ENCODE results near the gene RFX2. TPM values are rescaled to one million over a fixed set of nuclear protein-coding genes. Genes with fewer than 3 reads are reported as not detected.

Gene RFX2
- total and polyA plus RNA-seq, 10 of the 15 experiments (the other 5 are each of a cell fraction or from before 2014, with no cell fraction given): 3.2 to 9.8 (median 4.7) TPM

DNA sequence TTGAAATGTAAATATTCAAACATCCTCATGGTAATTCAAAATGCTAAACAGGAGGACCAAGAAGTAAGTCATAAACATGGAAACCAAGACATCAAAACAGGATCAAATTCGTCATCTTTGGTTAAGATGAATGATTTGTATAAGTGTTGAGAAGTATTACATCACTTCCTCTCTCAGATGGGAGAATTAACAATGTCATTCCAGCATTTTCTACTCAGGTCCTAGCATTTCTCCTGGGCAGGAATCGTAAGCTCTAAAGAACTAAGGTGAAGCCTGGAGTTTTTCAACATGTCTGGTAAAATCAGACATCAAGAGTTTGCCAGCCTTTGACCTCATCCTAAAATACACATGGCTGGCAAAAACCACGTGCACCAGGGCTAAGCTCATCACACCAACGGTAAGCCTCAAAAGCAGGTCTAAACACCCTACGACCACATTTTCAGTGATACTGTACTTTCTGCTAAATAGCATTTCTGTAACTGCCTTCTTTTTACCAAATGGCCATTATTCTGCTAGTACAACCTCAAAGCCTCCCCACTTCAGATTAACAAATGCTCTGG lies 157.2 kb downstream of the RFX2 start:
- intact Hi-C loops (cut with micrococcal nuclease; ENCODE audit: unreplicated experiment) (no loop called here), in situ Hi-C loops (cut with MboI) (no loop called here)
- Histone ChIP-seq H3K9ac (ENCODE audit: control insufficient read depth, insufficient read depth, low read length) (no peak overlapping the region), H3K79me2 (ENCODE audit: control insufficient read depth, insufficient read depth, low read length) (peaks cover 52% of the 10 kb centered on the region), H3K4me2 (ENCODE audit: control insufficient read depth, insufficient read depth) (no peak overlapping the region), H2AFZ (ENCODE audit: control insufficient read depth, low read depth, low read length) (no peak overlapping the region), H4K20me1 (ENCODE audit: control insufficient read depth, insufficient read depth) (no peaks in the 10 kb centered on the region; the same call in none of the 2 replicates), H3K4me3 (no peak overlapping the region), H3K4me1 (ENCODE audit: control insufficient read depth, insufficient read depth, low read length) (peaks cover 22% of the 10 kb centered on the region), H3K9me3 (replicated peaks; ENCODE audit: control insufficient read depth, insufficient read depth, low read length) (no peaks in the 10 kb centered on the region), H3K27me3 (replicated peaks in 1 of 2; ENCODE audit: control insufficient read depth in 2 of 2, insufficient read depth in 2 of 2, low read length in 1 of 2) (no peaks in the 10 kb centered on the region), H3K27ac (ENCODE audit: control insufficient read depth, insufficient read depth) (no peak overlapping the region), H3K36me3 (ENCODE audit: control insufficient read depth in 2 of 2, insufficient read depth in 2 of 2, low read length in 1 of 2) (peaks cover 6 to 15% of the 10 kb centered on the region in 2 experiments; a peak in 3 of 4 replicates)
- TF ChIP-seq SUZ12 (IDR thresholded peaks at IDR 0.05; ENCODE audit: unreplicated experiment): no peak
- no peak for TF ChIP-seq NR2C1 (IDR thresholded peaks at IDR 0.05)
- TF ChIP-seq CREM (IDR thresholded peaks at IDR 0.05; ENCODE audit: low read depth): 0 out of 2 replicates have a peak, but pooled peaks have one; percentile 18
- peak; percentile 52 for TF ChIP-seq CREB1 (IDR thresholded peaks at IDR 0.05; ENCODE audit: low read depth)
- BruUV-seq (replicated peaks): no TSS peak
- SMC1A ChIA-PET (ENCODE audit: uncharacterized antibody, unreplicated experiment): no interaction called here
- RAD21 ChIA-PET (ENCODE audit: unreplicated experiment): no interaction called here
- POLR2A ChIA-PET: no interaction called here
- ATAC-seq: no peak
- CTCF ChIA-PET: interaction anchor here (1.0 to 4.0 kb wide), 2 partner anchors 15 to 69 kb away, joined by 3 to 16 read pairs; no protein-coding TSS in a partner anchor
- peak; percentile 54 for FAIRE-seq
- WGBS (ENCODE audit: insufficient coverage, insufficient replicate concordance, low lambda C conversion rate, missing lambda C conversion rate): 69% methylated on average over 5 of the region's 5 CpGs
- DNase-seq (ENCODE audit: low read depth, low spot score): no peak

DNA sequence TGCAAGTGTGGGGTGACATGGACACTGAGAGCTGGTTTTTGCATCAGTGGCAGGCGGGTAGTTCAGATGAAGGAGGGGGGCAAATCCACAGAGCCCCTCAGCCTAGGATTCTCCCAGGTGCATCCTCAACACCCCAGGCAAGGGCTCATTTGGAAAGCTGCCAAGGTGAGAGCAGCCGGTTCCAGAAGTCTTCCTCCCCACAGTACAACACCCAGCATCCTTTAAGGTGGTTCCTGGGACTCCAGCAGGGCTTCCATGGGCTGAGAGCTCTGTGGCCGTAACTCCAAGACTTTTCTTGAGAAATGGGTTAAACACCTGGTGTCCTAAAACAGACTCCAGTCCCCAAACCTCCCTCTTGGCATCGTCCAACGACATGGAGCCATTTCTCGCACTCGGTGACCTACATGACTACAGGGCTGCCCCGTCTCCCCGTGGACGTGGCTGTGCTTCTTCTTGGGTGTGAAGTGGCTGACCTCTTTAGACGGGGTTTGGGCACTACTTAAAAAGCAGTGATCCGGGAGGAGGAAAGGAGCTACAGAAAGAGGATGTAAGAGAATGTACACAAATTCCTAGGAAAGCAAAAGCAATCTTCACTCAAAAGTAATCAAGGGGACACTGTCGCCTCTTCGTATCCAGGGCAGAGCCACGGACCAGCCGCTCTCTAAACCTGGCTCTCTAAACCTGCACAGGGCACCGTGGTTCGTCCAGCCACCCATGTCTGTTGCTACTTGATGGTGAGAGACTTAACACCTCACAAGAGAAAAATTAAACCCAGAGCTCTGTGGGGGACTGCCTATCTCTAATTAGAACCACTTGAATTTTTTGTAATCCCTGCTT lies 157.9 kb downstream of the RFX2 start:
- ChIA-PET POLR2A (interaction anchor here (1.1 kb wide), 1 partner anchor 16 kb away, joined by 4 read pairs; no protein-coding TSS in a partner anchor), RAD21 (ENCODE audit: unreplicated experiment) (no interaction called here), CTCF (interaction anchor here (0.8 to 4.0 kb wide), 7 partner anchors 15 to 173 kb away, joined by 3 to 16 read pairs (median 4); no protein-coding TSS in a partner anchor), SMC1A (ENCODE audit: uncharacterized antibody, unreplicated experiment) (interaction anchor here (0.8 kb wide), 1 partner anchor 980 kb away, joined by 3 read pairs; no protein-coding TSS in a partner anchor)
- Histone ChIP-seq H3K36me3 (ENCODE audit: control insufficient read depth in 2 of 2, insufficient read depth in 2 of 2, low read length in 1 of 2) (peaks cover 6 to 18% of the 10 kb centered on the region in 2 experiments; a peak in 3 of 4 replicates), H4K20me1 (ENCODE audit: control insufficient read depth, insufficient read depth) (no peaks in the 10 kb centered on the region; the same call in none of the 2 replicates), H3K27me3 (replicated peaks in 1 of 2; ENCODE audit: control insufficient read depth in 2 of 2, insufficient read depth in 2 of 2, low read length in 1 of 2) (no peaks in the 10 kb centered on the region), H2AFZ (ENCODE audit: control insufficient read depth, low read depth, low read length) (no peak overlapping the region), H3K4me1 (ENCODE audit: control insufficient read depth, insufficient read depth, low read length) (peaks cover 22% of the 10 kb centered on the region), H3K4me3 (no peak overlapping the region), H3K9ac (ENCODE audit: control insufficient read depth, insufficient read depth, low read length) (no peak overlapping the region), H3K9me3 (replicated peaks; ENCODE audit: control insufficient read depth, insufficient read depth, low read length) (no peaks in the 10 kb centered on the region), H3K27ac (ENCODE audit: control insufficient read depth, insufficient read depth) (peak overlapping the region; percentile 50), H3K79me2 (ENCODE audit: control insufficient read depth, insufficient read depth, low read length) (peaks cover 53% of the 10 kb centered on the region), H3K4me2 (ENCODE audit: control insufficient read depth, insufficient read depth) (peak overlapping the region; percentile 47)
- ATAC-seq (no peak), FAIRE-seq (no peak), DNase-seq (ENCODE audit: low read depth, low spot score) (no peak)
- 93% methylated on average over 18 of the region's 18 CpGs for WGBS (ENCODE audit: insufficient coverage, insufficient replicate concordance, low lambda C conversion rate, missing lambda C conversion rate)
- in situ Hi-C loops (cut with MboI): no loop called here
- BruUV-seq (replicated peaks): no TSS peak
- intact Hi-C loops (cut with micrococcal nuclease; ENCODE audit: unreplicated experiment): no loop called here
- TF ChIP-seq RBBP5 (conservative IDR thresholded peaks at IDR 0.05): no peak
- no peak for TF ChIP-seq SRF (IDR thresholded peaks at IDR 0.05; ENCODE audit: low read depth in 2 of 2, low read length in 2 of 2)
- no peak for TF ChIP-seq JUNB (IDR thresholded peaks at IDR 0.05)
- TF ChIP-seq SMC3 (IDR thresholded peaks at IDR 0.05; ENCODE audit: borderline replicate concordance, low read length): no peak
- no peak for TF ChIP-seq TCF12 (IDR thresholded peaks at IDR 0.05; ENCODE audit: low read depth, low read length)
- TF ChIP-seq LARP7 (IDR thresholded peaks at IDR 0.05): no peak
- no peak for TF ChIP-seq CBX5 (IDR thresholded peaks at IDR 0.05; ENCODE audit: low read depth)
- no peak for TF ChIP-seq RFX5 (IDR thresholded peaks at IDR 0.05; ENCODE audit: low read depth, low read length)
- TF ChIP-seq BMI1 (IDR thresholded peaks at IDR 0.05; ENCODE audit: borderline replicate concordance): no peak
- no peak for TF ChIP-seq TCF7 (IDR thresholded peaks at IDR 0.05; ENCODE audit: borderline replicate concordance)
- TF ChIP-seq, protein P1, sequence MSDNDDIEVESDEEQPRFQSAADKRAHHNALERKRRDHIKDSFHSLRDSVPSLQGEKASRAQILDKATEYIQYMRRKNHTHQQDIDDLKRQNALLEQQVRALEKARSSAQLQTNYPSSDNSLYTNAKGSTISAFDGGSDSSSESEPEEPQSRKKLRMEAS (IDR thresholded peaks at IDR 0.05; ENCODE audit: low read depth, low read length): no peak
- no peak for TF ChIP-seq NRF1 (conservative IDR thresholded peaks at IDR 0.05; ENCODE audit: low read depth, low read length)
- TF ChIP-seq ZNF207 (IDR thresholded peaks at IDR 0.05; ENCODE audit: borderline replicate concordance): no peak
- no peak for TF ChIP-seq RAD51 (IDR thresholded peaks at IDR 0.05)
- no peak for TF ChIP-seq BRCA1 (IDR thresholded peaks at IDR 0.05; ENCODE audit: low read depth, low read length)
- TF ChIP-seq NR2C1 (IDR thresholded peaks at IDR 0.05): no peak
